NCI-H748 (cell line): ENCODE results near the gene SUSD1.
"Not testable (repeated sequence)": the region's sequence is repeated elsewhere in the genome, so short reads cannot be mapped to it uniquely, and the experiment has no call there.

Experiments
- DNase-seq: peaks from one replicate; lab custom pipeline; 2025; ENCODE audit not compliant: unreplicated experiment; lab: John Stamatoyannopoulos, UW

Gene SUSD1

DNA sequence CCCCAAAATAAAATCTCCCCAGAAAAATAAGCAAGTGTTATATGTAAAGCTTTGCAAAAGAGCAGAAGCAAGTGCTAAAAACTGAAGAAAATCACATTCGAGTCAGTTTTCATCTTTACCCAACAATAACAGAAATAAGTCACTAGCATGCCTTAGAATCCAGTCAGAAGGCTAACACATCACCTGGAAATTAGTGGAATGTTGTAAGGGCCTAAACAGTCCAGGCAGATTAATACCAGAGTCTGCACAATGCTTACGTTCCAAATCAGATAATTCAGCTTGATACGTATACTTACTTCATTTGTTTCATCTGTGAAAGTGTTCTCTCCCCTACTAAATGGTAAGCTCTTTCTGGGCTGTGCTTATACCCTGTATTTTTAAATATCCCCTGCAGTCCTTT is 42.7 kb downstream of the SUSD1 start:
- DNase-seq, result no peak

DNA sequence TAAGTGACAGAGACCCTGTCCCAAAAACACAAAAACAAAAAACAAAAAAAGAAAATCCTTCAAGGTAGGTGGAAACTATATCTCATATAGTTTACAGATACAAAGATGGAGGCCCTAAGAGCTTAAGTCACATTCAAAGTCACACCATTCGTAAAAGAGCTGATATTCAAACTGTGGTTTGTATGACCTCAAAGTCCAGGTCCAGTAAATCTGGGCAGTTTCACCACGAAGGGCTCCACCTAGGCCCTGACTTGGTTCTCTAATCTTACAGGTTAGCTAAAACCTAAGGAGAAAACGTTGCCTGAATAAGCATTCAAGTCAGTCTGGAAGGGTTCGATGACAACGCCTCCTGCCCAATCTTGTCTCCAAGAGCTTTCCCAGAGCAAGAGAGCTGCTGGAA is 44.1 kb downstream of the SUSD1 start:
- no peak for DNase-seq

DNA sequence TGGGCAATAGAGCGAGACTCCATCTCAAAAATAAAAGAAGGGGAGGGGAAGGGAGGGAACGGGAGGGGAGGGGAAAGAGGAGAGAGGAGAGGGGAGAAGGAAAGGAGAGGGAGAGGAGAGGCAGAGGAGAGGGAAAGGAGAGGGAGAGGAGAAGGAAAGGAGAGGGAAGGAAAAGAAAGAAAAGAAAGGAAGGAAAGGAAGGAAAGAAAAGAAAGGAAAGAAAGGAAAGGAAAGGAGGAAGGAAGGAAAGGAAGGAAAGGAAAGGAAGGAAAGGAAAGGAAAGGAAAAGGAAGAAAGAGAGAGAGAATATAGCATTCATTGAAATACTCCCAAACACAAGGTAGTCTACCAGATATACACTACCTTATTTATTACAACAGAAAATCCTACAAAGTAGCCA is 44.8 kb downstream of the SUSD1 start:
- DNase-seq, result no peak

DNA sequence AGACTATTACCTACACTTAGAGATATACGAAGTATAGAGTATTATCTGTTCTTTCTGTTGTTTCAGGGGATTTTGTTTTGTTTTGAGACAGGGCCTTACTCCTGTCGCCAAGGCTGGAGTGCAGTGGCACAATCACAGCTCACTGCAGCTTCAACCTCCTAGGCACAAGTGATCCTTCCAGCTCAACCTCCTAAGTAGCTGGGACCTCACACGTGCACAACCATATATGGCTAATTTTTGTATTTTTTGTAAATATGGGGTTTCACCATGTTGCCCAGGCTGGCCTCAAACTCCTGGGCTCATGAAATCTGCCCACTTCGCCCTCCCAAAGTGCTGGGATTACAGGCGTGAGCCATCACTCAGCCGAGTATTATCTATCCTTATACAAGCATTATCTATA is 45.9 kb downstream of the SUSD1 start:
- no peak for DNase-seq

DNA sequence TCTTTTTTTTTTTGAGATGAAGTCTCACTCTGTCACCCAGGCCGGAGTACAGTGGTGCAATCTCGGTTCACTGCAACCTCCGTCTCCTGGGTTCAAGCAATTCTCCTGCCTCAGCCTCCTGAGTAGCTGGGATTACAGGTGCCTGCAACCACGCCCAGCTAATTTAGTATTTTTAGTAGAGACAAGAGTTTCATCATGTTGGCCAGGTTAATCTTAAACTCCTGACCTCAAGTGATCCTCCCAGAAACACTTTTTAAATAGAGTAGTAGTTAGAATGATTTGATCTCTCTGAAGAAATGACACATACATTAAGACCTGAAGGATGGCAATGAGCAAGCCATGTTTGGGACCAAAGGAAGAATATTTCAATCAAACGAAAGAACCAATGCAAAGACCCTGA is 46.7 kb downstream of the SUSD1 start:
- not testable (repeated sequence) for DNase-seq

DNA sequence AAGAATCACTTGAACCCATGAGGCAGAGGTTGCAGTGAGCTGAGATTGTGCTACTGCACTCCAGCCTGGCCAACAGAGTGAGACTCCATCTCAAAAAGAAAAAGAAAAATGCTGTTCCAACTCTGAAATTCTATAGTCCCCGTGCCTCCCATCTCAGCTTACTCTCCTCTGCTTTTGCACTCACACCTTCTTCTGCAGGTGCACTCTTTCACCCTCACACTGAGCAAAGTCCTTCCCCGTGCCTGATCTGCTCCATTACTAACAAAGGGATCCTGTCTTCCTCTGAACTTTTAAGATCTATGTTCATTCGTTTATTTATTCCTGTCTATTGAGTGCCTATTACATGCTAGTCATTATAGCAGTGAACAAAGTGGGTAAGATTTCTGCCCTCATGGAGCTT is 47.8 kb downstream of the SUSD1 start:
- DNase-seq, result no peak

DNA sequence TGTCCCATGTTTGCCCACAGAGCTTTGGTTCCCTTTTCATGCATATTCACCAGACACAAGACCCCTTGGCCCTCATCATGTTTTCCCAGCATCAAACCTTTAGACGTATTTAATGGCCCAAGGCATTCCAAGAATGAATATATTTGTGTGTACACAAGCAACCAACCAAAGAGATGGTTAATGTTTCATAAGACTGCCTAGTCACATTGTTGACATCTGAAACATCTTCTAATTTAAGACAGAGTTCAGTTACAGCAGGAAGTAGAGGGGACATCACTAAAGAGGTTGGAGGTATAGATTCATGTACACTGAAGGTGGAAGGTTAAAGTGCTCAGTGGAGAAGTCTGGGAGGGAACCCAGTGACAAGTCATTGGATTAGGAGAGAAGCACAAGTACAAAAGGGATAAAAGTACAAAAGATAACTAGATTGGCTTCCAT is 49.1 kb downstream of the SUSD1 start:
- DNase-seq, result no peak

DNA sequence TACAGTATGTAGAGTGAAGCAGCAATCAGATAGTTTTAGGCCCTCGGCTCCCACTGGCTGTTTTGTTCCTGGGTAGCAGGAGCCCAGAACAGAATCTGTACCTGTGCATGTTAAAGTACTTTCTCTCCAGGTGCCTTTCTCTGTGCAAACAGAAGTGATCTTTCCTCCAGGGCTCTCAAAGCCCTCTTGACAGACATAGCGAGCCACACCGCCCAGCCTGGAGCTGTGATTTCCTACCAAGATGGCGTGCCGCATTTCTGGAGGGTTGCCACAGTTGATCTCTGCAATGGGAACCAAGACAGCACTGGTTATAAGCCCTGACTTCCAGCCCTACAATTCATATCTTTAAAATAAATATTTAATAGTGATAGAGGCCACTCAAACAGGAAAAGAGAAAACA is 50.9 kb downstream of the SUSD1 start:
- DNase-seq, result no peak

DNA sequence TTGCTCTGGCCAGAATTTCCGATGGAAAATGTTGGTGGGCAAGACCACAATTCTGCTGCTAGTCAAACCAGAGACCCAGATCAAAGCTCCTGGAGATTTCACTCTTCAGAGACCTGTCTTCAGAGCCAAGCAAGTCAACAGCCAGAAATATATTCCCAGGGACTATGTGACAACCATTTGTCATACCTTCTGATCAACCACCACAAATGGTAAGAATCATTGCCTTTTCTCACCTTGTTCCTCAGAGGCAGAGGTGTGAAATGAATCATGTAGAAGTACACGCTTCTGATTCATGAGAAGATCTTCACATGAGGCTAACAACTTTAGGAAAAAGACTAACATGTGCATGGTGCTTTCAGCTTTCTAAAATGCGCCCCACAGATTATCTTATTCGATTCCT is 53.5 kb downstream of the SUSD1 start:
- DNase-seq, result no peak

DNA sequence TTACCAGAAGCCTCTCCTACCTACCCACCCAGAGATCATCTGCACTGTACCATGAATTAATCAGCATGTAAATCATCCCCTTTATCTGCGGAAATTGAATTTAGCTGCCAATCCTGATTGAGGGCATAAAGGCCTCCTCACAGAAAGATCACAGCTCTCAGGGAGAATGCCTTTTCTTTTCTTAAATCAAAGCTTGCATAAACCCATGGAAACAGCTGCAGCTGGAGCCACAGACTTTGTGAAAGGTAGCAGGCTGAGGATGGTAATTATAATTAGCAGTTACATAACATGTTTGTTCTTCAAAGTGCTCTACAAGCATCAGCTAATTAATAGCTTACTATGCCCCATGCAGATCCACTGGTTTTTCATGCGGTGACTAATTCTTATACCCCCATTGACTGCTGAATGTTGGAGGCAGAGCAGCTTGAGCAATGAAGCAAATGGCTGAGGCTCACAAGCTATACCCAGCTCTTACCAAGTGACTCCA is 54.6 kb downstream of the SUSD1 start:
- peak; percentile 90 for DNase-seq

DNA sequence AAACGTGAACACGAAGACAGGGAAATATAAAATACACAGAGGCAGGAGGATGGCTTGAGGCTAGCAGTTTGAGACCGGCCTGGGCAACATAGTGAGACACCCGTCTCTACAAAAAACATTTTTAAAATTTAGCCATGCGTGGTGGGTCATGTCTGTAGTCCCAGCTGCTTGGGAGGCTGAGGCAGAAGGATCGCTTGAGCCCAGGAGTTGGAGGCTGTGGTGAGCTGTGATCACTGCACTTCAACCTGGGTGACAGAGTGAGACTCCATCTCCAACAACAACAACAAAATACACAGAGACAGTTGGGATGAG is 55.1 kb downstream of the SUSD1 start:
- no peak for DNase-seq

DNA sequence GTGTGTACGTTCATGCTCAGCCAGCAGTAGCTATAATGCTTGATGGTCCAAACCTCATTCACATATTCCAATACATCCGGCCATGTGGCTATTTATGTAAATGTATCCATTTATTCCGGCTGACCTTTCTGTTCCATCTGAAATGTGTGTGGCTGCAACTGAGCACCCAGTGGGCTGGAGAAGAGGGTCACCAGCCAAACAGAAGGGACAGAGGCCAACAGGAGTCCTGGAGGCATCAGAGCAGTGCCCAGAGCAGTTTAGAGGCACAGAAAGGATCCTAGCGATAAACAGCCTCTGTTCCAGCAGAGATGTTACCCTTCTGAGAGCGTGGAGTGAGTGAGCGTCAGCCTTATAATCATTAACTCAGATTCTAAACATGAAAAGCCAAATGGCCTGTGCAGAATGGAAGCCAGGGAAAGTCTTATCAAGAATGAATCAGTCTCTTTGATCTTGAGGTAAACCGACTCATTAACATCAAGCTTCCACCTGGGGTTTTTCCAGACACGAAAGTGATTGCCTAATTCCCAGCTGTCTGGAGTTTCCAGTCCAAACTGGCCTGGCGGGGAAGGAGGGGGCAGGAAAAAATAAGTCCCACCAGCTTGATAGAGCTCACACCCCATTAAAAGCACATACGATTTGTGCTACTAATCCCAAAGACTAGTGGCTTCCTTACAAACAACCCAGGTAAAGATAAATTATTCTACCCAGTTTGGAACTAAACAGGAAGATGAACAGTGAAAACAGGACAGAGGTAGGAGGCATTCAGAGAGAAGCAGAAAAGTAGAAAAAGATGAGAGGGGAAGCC is 55.7 kb downstream of the SUSD1 start:
- no peak for DNase-seq

DNA sequence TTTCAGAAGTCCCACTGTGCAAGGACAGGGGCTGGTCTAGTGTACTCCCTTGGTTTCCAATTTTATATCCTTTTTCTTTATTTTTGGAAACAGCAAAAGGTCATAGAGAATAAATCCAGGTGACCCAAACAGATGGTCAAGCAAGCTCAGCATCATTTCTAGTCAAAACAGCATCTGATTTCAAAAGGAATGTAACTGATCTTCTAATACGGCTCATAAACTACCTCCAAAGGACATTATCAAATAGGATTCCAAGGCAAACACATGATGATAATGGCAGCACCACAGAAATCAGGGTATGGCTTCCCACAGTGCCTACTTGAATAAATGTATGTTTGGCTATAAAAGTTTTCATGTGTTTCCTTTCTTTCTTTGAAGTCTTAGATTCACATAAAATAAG is 57.1 kb downstream of the SUSD1 start:
- no peak for DNase-seq

DNA sequence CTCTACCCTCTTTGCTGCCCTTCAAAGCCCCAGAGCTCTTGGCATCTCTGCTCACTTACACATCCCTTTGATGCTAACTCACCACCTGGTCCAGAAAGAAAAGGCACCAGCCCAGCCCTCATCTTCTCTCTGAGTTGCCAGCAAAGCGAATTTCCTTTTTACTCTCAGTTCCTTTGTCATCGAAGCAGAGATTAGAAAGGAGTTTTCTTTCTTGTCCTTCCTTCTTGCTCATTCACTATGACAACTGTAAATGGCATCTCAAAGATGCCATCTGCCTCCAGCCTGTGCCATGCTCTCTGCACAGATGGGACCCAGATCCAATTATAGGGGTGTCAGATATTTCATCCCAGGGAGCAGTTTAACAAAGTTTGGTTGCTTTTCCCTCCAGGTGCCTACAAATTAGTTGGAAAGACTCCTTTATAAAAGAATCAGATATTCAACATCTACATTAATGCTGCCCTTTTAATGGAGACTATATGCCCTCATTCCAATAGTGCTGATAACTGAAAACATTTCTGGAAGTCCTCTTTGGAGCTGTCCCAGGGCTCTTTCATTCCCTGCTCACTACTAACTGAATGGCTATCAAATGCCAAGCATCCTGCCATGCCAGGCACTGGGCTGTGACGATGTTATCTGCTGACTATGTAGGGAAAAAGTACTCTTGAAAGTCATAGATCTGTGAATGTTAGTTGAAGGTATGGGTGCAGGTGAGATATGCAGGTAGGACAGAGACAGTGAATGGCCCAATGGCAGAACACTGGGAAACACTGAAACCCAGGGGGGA is 58.9 kb downstream of the SUSD1 start:
- DNase-seq, result no peak

DNA sequence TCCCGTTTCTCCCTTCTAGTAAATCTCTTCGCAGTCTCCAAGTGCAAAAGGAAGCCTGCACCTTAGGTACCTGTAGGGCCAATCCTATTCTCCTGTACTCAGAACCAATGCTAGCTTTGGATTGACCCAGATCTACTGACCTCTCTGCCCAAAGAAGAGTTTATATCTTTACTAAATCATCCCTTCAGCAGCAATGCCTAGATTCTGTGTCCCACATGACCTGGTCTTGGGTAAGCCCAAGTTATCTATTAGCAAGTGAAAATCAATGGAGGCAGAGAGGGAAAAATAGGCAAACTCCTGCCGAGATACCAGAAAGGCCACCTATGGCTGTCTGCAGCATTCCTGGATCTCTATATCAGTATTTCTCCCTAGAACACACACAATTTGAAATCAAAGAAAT is 60.0 kb downstream of the SUSD1 start:
- DNase-seq, result no peak

DNA sequence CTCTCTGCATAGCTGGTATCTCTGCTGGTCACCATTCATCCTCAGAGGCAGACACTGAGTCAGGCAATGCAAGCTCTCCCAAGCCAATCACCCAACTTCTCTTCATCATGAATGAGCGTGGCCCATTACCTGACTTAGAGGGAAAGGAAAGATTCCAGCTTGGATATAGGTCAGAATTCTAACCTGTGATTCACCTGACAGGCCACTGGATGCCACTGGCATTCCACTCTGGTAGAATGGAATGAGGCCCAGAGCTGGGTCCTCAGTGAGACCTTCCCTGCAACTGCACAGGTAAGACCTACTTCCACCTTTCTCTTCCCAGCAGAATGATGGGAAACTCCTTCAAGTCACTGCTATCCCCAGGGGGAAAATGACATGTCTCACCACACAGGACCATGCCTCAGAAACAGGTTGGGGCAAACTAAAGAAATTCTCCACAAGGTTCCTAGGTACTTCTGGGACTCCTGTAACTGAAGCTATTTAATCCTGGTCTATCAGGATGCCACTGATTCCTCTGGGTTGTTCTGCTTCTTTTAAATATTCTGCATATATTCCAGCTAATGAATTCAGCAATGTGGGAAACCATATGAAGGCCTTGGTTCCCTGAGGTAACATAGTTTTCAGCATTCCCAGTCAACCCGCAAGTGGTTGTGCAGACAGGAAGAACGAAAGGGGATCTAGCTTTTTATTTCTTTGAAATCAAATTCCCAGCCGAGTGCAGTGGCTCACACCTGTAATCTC is 62.0 kb downstream of the SUSD1 start:
- DNase-seq, result peak; percentile 61

DNA sequence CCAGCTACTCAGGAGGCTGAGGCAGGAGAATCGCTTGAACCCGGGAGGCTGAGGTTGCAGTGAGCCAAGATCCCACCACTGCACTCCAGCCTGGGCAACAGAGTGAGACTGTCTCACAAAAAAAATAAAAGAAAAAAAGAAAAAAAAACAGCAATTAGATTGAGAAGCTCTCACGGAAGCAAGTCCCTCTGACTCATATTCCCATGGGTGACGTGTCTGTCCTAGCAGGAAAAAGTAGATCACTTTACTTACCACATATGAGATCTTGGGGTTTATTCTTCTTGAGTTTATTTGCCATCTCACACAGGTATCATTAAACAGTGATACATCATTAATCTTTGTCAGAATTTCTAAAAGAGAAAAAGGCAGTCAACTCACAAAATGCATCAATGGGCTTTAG is 62.6 kb downstream of the SUSD1 start:
- DNase-seq, result no peak

DNA sequence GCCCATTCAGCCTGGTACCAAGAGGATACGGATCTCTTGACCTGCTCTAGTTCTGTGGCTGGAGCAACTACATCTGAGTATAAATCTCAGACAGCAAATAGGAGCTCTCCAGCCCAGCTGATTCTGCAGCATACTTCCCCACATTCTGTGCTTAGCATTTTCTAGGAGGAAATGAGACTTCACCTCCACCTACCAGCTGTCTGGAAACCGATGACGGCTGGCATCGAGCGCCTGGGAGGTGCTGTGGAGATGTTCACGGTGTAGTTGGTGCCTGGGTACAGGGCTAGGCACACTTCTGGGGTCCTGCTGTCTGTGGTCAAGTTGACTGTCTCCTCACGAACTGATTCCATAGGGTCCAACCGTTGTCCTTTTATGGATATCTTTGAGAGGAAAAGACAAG is 63.6 kb downstream of the SUSD1 start:
- DNase-seq, result no peak

DNA sequence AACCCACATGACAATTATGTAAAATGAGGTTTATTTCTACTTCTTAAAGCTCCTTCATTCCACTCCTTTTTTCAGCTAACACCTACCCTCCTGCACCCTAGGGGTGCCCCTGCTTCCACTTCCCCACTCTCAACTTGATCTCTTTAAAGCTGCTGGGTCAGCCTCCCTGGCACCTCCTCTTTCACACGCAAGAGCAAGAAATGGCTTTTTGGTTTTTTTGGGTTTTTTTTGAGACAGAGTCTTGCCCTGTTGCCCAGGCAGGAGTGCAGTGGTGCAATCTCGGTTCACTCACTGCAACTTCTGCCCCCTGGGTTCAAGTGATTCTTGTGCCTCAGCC is 64.4 kb downstream of the SUSD1 start:
- DNase-seq, result no peak

DNA sequence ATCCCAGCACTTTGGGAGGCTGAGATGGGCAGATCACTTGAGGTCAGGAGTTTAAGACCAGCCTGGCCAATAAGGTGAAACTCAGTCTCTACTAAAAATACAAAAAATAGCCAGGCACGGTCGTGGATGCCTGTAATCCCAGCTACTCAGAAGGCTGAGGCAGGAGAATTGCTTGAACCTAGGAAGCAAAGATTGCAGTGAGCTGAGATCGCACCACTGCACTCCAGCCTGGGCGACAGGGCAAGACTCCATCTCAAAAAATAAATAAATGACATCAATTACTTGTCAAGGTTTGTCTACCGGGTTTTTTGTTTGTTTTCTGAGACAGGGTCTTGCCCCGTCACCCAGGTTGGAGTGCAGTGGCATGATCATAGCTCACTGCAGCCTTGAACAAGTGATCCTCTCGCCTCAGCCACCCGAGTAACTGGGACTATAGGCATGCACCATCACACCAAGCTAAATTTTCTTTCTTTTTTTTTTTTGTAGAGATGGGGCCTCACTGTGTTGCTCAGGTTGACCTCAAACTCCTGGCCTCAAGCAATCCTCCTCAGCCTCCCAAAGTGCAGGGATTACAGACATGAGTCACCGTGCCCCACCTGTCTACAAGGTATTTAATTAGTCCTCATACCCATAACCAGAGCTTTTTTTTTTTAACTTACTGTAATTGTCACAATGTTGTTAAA is 64.9 kb downstream of the SUSD1 start:
- no peak for DNase-seq

DNA sequence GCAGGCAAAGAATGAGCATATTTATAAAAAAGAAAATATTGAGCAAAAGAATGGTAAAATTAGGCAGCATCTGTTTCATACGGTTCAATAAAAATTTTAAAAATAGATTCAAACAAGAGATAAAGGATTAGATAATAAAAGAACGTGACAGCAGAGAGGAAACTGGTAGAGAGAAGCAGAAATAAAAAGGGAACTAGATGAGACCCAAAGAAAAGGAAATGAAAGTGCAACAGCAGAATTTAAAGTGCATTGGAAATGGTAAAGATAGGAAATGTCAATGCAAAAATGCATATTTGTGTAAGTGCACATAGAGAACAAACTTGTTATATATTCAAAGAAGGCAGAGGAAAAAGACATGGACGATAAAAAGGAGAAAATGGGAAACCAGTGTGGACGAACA is 70.2 kb downstream of the SUSD1 start:
- DNase-seq, result no peak
